GM10266 (cell line): ENCODE measurements around the gene SSMEM1.
A peak's percentile ranks its signal among the peaks of the same experiment; 100 is the strongest.
"Not testable (repeated sequence)": the region's sequence is repeated elsewhere in the genome, so short reads cannot be mapped to it uniquely, and the experiment has no call there.

Experiments
- DNase-seq: peaks from one replicate; pipeline ENCODE4 v3.0.0; 2012; ENCODE audit errors: extremely low spot score
- TF ChIP-seq, protein P1 (sequence below): IDR thresholded peaks from 2 replicates; pipeline ENCODE4 v1.5.1; 2012; ENCODE audit warnings: mild to moderate bottlenecking, low read depth; ENCODE audit not compliant: control insufficient read depth, insufficient read depth; ENCODE audit errors: missing control alignments

SSMEM1 gene

GRCh38 chr7:130232209-130232608 is 24.5 kb downstream of the SSMEM1 start:
- DNase-seq, result no peak
- TF ChIP-seq, protein P1, sequence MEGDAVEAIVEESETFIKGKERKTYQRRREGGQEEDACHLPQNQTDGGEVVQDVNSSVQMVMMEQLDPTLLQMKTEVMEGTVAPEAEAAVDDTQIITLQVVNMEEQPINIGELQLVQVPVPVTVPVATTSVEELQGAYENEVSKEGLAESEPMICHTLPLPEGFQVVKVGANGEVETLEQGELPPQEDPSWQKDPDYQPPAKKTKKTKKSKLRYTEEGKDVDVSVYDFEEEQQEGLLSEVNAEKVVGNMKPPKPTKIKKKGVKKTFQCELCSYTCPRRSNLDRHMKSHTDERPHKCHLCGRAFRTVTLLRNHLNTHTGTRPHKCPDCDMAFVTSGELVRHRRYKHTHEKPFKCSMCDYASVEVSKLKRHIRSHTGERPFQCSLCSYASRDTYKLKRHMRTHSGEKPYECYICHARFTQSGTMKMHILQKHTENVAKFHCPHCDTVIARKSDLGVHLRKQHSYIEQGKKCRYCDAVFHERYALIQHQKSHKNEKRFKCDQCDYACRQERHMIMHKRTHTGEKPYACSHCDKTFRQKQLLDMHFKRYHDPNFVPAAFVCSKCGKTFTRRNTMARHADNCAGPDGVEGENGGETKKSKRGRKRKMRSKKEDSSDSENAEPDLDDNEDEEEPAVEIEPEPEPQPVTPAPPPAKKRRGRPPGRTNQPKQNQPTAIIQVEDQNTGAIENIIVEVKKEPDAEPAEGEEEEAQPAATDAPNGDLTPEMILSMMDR, result no peak

GRCh38 chr7:130234078-130234477 is 26.4 kb downstream of the SSMEM1 start:
- TF ChIP-seq, protein P1, result no peak
- DNase-seq, result no peak

GRCh38 chr7:130236361-130236760 is 28.7 kb downstream of the SSMEM1 start:
- DNase-seq, result not testable (repeated sequence)

GRCh38 chr7:130240240-130240639 is 32.6 kb downstream of the SSMEM1 start:
- TF ChIP-seq, protein P1, result no peak
- no peak for DNase-seq

- TF ChIP-seq, protein P1, result peak; percentile 87
- DNase-seq, result peak; percentile 62
Measured at GRCh38 chr7:130242198-130243014, 34.7 kb downstream of the SSMEM1 start.

DNA sequence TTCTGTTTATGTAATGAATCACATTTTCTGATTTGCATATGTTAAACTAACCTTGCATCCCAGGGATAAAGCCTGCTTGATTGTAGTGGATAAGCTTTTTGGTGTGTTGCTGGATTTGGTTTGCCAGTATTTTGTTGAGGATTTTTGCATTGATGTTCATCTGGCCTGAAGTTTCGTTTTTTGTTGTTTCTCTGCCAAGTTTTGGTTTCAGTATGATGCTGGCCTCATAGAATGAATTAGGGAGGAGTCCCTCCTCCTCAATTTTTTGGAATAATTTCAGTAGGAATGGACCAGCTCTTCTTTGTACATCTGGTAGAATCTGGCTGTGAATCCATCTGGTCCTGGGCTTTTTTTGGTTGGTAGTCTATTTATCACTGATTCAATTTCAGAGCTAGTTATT is 35.8 kb downstream of the SSMEM1 start:
- not testable (repeated sequence) for DNase-seq

GRCh38 chr7:130246491-130246890 is 38.8 kb downstream of the SSMEM1 start:
- DNase-seq, result not testable (repeated sequence)

- not testable (repeated sequence) for DNase-seq
Measured at GRCh38 chr7:130248842-130249241, 41.2 kb downstream of the SSMEM1 start.

GRCh38 chr7:130249626-130250025 is 42.0 kb downstream of the SSMEM1 start:
- not testable (repeated sequence) for DNase-seq

GRCh38 chr7:130254555-130254954 is 46.9 kb downstream of the SSMEM1 start:
- TF ChIP-seq, protein P1, result no peak
- DNase-seq, result no peak
